ENCODE measurements around the gene CRIP1.

The CRIP1 gene

DNA sequence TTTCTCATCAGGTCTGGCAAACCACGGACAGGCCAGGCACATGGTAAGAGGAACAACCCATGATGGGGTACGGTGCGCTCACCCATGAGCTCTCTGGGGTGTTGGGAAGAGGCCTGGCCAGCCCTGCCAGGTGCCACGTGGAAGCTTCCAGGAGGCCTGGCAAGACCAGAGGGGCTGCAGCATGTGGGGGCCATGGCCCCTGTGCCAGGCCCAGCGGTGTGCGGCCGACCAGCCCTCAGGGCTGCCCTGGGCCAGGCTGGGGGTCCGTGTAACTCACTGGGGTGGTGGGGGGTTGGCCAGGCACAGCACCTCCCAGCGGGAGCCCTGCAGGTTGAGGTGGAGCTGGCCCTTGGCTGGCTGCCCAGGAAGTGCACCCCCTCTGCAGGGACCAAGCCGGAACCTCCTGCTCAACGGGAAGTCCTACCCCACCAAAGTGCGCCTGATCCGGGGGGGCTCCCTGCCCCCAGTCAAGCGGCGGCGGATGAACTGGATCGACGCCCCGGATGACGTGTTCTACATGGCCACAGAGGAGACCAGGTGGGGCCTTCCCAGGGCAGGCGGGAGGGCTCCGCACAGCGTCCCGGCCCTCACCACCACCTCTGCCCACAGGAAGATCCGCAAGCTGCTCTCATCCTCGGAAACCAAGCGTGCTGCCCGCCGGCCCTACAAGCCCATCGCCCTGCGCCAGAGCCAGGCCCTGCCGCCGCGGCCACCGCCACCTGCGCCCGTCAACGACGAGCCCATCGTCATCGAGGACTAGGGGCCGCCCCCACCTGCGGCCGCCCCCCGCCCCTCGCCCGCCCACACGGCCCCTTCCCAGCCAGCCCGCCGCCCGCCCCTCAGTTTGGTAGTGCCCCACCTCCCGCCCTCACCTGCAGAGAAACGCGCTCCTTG is 17.0 kb upstream of the CRIP1 start:
- peak overlapping the region; percentile 97 to 98 for H3K27ac ChIP-seq
- H3K4me1 ChIP-seq = peaks cover 12 to 93% (median 67%) of the 10 kb centered on the region in 4 donors
- intact Hi-C loops (cut with DNase I; ENCODE audit: low total_unique reads) = loop anchor here (10.0 kb wide), 1 partner anchor 715 kb away; the partner anchor contains the start of gene SIVA1
- H3K4me3 ChIP-seq = no peak overlapping the region
- TF ChIP-seq, protein P1, sequence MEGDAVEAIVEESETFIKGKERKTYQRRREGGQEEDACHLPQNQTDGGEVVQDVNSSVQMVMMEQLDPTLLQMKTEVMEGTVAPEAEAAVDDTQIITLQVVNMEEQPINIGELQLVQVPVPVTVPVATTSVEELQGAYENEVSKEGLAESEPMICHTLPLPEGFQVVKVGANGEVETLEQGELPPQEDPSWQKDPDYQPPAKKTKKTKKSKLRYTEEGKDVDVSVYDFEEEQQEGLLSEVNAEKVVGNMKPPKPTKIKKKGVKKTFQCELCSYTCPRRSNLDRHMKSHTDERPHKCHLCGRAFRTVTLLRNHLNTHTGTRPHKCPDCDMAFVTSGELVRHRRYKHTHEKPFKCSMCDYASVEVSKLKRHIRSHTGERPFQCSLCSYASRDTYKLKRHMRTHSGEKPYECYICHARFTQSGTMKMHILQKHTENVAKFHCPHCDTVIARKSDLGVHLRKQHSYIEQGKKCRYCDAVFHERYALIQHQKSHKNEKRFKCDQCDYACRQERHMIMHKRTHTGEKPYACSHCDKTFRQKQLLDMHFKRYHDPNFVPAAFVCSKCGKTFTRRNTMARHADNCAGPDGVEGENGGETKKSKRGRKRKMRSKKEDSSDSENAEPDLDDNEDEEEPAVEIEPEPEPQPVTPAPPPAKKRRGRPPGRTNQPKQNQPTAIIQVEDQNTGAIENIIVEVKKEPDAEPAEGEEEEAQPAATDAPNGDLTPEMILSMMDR (IDR thresholded peaks at IDR 0.05) = no peak
- DNase-seq = no peak
- no peaks in the 10 kb centered on the region for H3K9me3 ChIP-seq
- H3K36me3 ChIP-seq = peaks cover under 1 to 38% (median 28%) of the 10 kb centered on the region in 3 donors
- H3K27me3 ChIP-seq = no peaks in the 10 kb centered on the region

DNA sequence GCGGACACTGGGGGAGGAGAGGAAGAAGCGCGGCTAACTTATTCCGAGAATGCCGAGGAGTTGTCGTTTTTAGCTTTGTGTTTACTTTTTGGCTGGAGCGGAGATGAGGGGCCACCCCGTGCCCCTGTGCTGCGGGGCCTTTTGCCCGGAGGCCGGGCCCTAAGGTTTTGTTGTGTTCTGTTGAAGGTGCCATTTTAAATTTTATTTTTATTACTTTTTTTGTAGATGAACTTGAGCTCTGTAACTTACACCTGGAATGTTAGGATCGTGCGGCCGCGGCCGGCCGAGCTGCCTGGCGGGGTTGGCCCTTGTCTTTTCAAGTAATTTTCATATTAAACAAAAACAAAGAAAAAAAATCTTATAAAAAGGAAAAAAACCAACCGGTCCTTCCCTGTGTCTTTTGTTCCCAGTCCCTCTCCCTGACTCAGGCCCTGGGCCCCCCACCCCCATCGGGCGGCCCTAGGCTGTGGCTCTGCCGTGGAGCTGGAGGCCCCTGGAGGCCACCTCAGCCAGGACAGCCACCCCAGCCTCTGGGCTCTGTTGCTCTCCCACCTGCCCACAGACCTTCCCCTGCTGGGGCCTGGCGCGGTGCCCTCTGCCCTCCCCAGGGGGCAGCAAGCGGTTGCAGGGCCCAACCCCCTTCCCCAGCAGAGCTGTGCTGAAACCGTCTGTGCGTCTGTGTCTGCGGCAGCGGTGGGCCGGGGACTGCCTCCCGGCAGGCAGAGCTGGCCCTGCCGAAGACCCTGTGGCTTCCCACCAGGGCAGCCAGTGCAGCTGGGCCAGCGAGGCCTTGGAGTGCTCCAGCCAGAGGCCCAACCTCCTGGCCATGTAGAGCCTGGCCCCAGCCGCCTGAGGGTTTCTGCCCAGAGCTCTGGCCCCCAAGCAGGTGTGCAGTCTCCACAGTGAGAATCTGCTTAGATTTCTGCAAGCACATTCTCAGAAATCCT is 16.1 kb upstream of the CRIP1 start:
- Histone ChIP-seq H3K9me3 (no peaks in the 10 kb centered on the region), H3K27me3 (no peaks in the 10 kb centered on the region), H3K27ac (peak overlapping the region; percentile 97 to 98), H3K36me3 (peaks cover 0 to 28% (median 20%) of the 10 kb centered on the region in 3 donors), H3K4me1 (peaks cover 12 to 87% (median 65%) of the 10 kb centered on the region in 4 donors), H3K4me3 (no peak overlapping the region)
- DNase-seq = no peak
- intact Hi-C loops (cut with DNase I; ENCODE audit: low total_unique reads) = loop anchor here (10.0 kb wide), 1 partner anchor 716 kb away; the partner anchor contains the start of gene SIVA1
- TF ChIP-seq, protein P1 (IDR thresholded peaks at IDR 0.05) = no peak

DNA sequence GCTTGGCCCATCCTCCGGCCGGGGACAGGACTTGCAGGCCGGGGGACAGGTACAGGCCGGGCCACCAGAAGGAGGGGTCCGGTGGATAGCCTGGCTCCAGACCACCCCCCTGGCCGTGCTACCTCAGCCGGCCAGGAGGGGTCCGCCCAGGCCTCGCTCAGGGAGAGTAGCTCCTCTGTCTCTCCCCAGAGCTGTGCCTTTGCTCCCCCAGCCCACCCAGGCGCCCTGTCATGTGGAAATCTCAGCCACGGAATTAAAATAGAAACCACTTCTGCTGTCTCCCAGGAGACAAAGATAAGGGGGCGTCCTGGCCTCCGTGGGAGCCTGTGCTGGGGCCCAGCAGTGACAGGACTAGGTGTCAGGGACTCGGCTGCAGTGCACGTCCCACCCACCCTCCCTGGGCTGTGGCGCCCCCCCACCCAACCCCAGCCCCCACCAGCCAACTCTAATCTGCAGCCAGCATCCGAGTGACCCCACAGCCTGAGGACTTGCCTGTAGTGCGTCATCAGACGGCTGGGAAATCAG is 15.3 kb upstream of the CRIP1 start:
- TF ChIP-seq, protein P1 (IDR thresholded peaks at IDR 0.05) = peak in 1 of 2 experiments; percentile 8
- intact Hi-C loops (cut with DNase I; ENCODE audit: low total_unique reads) = loop anchor here (10.0 kb wide), 1 partner anchor 717 kb away; the partner anchor contains the start of gene SIVA1
- peak in 1 of 2 donors; percentile 67 for DNase-seq
- H3K36me3 ChIP-seq = peaks cover 0 to 21% (median 18%) of the 10 kb centered on the region in 3 donors
- peaks cover 15 to 87% (median 63%) of the 10 kb centered on the region in 4 donors for H3K4me1 ChIP-seq
- H3K9me3 ChIP-seq = no peaks in the 10 kb centered on the region
- H3K27me3 ChIP-seq = no peaks in the 10 kb centered on the region
- no peak overlapping the region for H3K4me3 ChIP-seq
- peak overlapping the region; percentile 97 to 98 for H3K27ac ChIP-seq

DNA sequence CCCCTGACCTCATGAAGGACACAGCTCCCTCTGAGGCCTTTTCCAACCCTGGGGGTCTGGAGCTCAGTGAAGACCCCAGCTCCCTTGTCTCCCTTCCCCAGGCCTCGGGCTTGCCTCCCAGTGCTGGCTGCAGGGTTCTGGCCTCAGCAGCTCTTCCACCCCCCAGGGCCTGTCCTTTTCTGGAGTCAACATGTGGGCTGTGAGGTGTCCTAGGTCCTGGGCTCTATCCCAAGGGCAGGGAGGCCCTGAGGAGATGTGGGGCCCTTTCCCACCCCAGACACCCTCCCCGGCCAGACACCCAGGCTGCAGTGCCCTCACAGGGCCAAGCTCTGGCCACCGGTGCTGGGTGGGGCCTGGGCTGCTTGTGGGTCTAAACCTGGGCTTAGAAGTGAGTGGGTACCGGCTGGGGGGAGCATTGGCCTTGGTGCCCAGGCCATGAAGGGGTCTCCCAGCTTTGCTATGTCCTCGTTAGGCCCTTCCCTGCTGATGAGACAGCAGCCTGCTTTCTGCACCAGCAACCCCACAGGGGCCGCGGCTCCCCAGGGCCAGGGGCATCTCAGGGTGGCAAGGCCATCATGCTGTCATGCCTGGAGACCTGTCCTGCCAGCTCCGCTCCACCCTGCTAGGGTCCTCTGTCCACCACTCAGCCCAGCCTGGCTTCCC is 14.7 kb upstream of the CRIP1 start:
- H3K27me3 ChIP-seq = no peaks in the 10 kb centered on the region

More for the DNA sequence above, 14.7 kb upstream of the CRIP1 start:
- H3K36me3 ChIP-seq = peaks cover 0 to 15% (median 12%) of the 10 kb centered on the region in 3 donors
- intact Hi-C loops (cut with DNase I; ENCODE audit: low total_unique reads) = loop anchor here (10.0 kb wide), 1 partner anchor 717 kb away; the partner anchor contains the start of gene SIVA1
- DNase-seq = peak in 1 of 2 donors; percentile 72
- H3K9me3 ChIP-seq = no peaks in the 10 kb centered on the region
- peak overlapping the region; percentile 97 to 98 for H3K27ac ChIP-seq
- peaks cover 15 to 87% (median 68%) of the 10 kb centered on the region in 4 donors for H3K4me1 ChIP-seq
- TF ChIP-seq, protein P1 (IDR thresholded peaks at IDR 0.05) = no peak
- no peak overlapping the region for H3K4me3 ChIP-seq
